Measurements from ENCODE around the gene MAGED1.
A peak's percentile ranks its signal among the peaks of the same experiment; 100 is the strongest.
"Not testable (repeated sequence)": the region's sequence is repeated elsewhere in the genome, so short reads cannot be mapped to it uniquely, and the experiment has no call there.

The MAGED1 gene

DNA sequence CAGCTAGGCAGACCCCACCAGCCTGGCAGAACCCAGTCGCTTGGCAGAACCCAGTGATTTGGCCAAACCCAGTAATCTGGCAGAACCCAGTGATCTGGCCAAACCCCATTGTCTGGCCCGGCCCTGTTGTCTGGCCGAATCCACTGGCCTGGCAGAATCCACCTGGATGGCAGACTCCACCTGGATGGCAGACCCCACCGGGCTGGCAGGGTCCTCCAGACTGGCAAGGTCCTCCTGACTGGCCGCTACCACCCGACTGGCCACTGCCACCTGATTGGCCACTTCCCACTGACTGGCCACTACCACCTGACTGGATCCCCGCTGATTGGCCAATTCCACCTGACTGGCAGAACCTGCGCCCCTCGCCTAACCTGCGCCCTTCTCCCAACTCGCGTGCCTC is 3.2 kb downstream of the MAGED1 start:
- no peaks in the 10 kb centered on the region for H3K27me3 ChIP-seq (ENCODE audit: insufficient read depth, low read length, poor library complexity)
- no peak for TF ChIP-seq EZH2 (IDR thresholded peaks at IDR 0.05; ENCODE audit: borderline replicate concordance, low read depth, low read length, severe bottlenecking)
- TF ChIP-seq, protein P1, sequence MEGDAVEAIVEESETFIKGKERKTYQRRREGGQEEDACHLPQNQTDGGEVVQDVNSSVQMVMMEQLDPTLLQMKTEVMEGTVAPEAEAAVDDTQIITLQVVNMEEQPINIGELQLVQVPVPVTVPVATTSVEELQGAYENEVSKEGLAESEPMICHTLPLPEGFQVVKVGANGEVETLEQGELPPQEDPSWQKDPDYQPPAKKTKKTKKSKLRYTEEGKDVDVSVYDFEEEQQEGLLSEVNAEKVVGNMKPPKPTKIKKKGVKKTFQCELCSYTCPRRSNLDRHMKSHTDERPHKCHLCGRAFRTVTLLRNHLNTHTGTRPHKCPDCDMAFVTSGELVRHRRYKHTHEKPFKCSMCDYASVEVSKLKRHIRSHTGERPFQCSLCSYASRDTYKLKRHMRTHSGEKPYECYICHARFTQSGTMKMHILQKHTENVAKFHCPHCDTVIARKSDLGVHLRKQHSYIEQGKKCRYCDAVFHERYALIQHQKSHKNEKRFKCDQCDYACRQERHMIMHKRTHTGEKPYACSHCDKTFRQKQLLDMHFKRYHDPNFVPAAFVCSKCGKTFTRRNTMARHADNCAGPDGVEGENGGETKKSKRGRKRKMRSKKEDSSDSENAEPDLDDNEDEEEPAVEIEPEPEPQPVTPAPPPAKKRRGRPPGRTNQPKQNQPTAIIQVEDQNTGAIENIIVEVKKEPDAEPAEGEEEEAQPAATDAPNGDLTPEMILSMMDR (IDR thresholded peaks at IDR 0.05; ENCODE audit: borderline replicate concordance, extremely low read depth, low read length, poor library complexity, severe bottlenecking): no peak
- no peak for ATAC-seq (ENCODE audit: insufficient read depth, low read depth)
- H2AFZ ChIP-seq (ENCODE audit: low read depth, low read length): no peak overlapping the region
- 0 out of 2 replicates have a peak overlapping the region, but pooled peaks have one; percentile 70 for H3K4me2 ChIP-seq (ENCODE audit: insufficient read depth, low read length)
- no peak for DNase-seq
- no peak overlapping the region for H3K9ac ChIP-seq (ENCODE audit: low read depth, low read length)
- no peaks in the 10 kb centered on the region for H4K20me1 ChIP-seq (ENCODE audit: insufficient read depth, low read length)
- no peak overlapping the region for H3K4me3 ChIP-seq (ENCODE audit: low read depth in 1 of 2, low read length in 2 of 2)
- peaks cover 37% of the 10 kb centered on the region for H3K79me2 ChIP-seq (ENCODE audit: insufficient read depth, low read length)
- H3K4me1 ChIP-seq (ENCODE audit: insufficient read depth, low read length): peaks cover 29% of the 10 kb centered on the region
- no peak overlapping the region for H3K27ac ChIP-seq (ENCODE audit: low read length)
- no peaks in the 10 kb centered on the region for H3K9me3 ChIP-seq (ENCODE audit: insufficient read depth, low read length, severe bottlenecking)
- peaks cover 55% of the 10 kb centered on the region for H3K36me3 ChIP-seq (ENCODE audit: insufficient read depth, low read length)

DNA sequence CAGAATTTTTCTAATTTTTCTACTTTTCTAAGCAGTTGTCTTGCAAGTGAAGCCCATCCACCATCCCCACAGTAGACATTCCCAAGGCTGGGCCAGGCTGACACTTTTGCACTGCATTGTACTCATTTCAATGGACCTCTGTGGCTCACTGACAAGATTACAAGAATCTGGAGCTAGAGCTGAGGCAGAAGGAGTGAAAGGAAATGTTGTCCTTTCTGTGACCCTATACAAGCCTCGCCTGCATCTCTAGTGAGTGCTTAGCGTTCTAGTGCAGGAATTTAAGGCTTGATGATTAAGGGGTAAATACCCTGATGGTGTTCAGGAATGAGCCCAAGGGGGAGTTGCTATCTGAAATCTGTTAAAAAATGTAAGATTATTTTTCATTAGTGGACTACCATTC is 6.3 kb downstream of the MAGED1 start:
- DNase-seq: no peak

DNA sequence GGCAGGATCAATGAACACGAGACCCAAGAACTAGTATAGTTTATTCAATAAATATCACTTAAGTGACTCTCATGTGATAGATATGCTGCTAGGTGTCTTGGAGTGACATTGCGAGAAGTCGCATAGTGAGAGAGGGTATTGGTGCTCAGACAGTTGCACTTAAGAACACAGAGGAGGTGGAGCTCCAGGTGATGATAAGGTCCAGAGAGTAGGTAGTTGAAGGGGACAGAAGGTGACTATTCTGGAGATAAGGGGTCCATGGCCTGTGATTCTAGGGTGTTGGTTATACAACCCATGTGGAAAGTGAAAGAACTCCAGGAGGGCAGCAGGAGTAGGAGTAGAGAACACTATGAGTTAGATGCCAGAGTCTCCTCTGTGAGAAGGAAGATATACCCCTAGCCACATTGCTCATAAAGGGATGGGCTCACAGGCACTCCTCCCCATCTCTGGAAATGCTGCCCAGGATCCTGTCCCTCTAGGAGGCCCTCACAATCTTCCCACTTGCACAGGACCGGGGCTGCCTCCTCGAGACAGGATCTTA is 9.2 kb downstream of the MAGED1 start:
- Histone ChIP-seq H3K9me3 (ENCODE audit: insufficient read depth, low read length, severe bottlenecking) (no peaks in the 10 kb centered on the region), H3K4me3 (ENCODE audit: low read depth in 1 of 2, low read length in 2 of 2) (no peak overlapping the region), H3K9ac (ENCODE audit: low read depth, low read length) (no peak overlapping the region), H2AFZ (ENCODE audit: low read depth, low read length) (no peak overlapping the region), H3K4me1 (ENCODE audit: insufficient read depth, low read length) (no peaks in the 10 kb centered on the region), H3K27me3 (ENCODE audit: insufficient read depth, low read length, poor library complexity) (no peaks in the 10 kb centered on the region), H3K27ac (ENCODE audit: low read length) (no peak overlapping the region), H3K36me3 (ENCODE audit: insufficient read depth, low read length) (peaks cover 44% of the 10 kb centered on the region), H3K79me2 (ENCODE audit: insufficient read depth, low read length) (no peaks in the 10 kb centered on the region), H3K4me2 (ENCODE audit: insufficient read depth, low read length) (no peak overlapping the region), H4K20me1 (ENCODE audit: insufficient read depth, low read length) (no peaks in the 10 kb centered on the region)
- no peak for DNase-seq
- no peak for TF ChIP-seq EZH2 (IDR thresholded peaks at IDR 0.05; ENCODE audit: borderline replicate concordance, low read depth, low read length, severe bottlenecking)
- TF ChIP-seq, protein P1 (IDR thresholded peaks at IDR 0.05; ENCODE audit: borderline replicate concordance, extremely low read depth, low read length, poor library complexity, severe bottlenecking): no peak
- ATAC-seq (ENCODE audit: insufficient read depth, low read depth): 0 out of 3 replicates have a peak, but pooled peaks have one; percentile 22

More for the DNA sequence above, 6.3 kb downstream of the MAGED1 start:
- Histone ChIP-seq H3K27me3 (ENCODE audit: insufficient read depth, low read length, poor library complexity) (no peaks in the 10 kb centered on the region), H3K4me3 (ENCODE audit: low read depth in 1 of 2, low read length in 2 of 2) (no peak overlapping the region), H3K79me2 (ENCODE audit: insufficient read depth, low read length) (peaks cover 21% of the 10 kb centered on the region), H3K9ac (ENCODE audit: low read depth, low read length) (no peak overlapping the region), H3K4me2 (ENCODE audit: insufficient read depth, low read length) (no peak overlapping the region), H4K20me1 (ENCODE audit: insufficient read depth, low read length) (no peaks in the 10 kb centered on the region), H3K9me3 (ENCODE audit: insufficient read depth, low read length, severe bottlenecking) (no peaks in the 10 kb centered on the region), H3K36me3 (ENCODE audit: insufficient read depth, low read length) (peaks cover 68% of the 10 kb centered on the region), H3K4me1 (ENCODE audit: insufficient read depth, low read length) (peaks cover 16% of the 10 kb centered on the region), H2AFZ (ENCODE audit: low read depth, low read length) (no peak overlapping the region), H3K27ac (ENCODE audit: low read length) (no peak overlapping the region)
- no peak for TF ChIP-seq EZH2 (IDR thresholded peaks at IDR 0.05; ENCODE audit: borderline replicate concordance, low read depth, low read length, severe bottlenecking)
- TF ChIP-seq, protein P1 (IDR thresholded peaks at IDR 0.05; ENCODE audit: borderline replicate concordance, extremely low read depth, low read length, poor library complexity, severe bottlenecking): no peak
- no peak for ATAC-seq (ENCODE audit: insufficient read depth, low read depth)

DNA sequence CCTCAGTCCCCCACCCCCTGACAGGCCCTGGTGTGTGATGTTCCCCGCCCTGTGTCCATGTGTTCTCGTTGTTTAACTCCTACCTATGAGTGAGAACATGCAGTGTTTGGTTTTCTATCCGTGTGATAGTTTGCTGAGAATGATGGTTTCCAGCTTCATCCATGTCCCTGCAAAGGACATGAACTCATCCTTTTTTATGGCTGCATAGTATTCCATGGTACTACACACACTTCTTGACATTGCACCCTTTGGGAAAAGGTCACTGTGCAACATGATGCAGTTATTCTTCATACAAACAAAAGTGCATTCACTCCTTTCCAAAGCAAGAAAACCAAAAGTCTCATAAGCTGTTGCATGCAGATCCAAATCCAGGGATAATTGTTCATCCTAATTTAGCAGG is 11.7 kb downstream of the MAGED1 start:
- not testable (repeated sequence) for H3K9me3 ChIP-seq (ENCODE audit: insufficient read depth, low read length, severe bottlenecking); H3K4me3 ChIP-seq (ENCODE audit: low read depth in 1 of 2, low read length in 2 of 2); H3K79me2 ChIP-seq (ENCODE audit: insufficient read depth, low read length); H3K4me1 ChIP-seq (ENCODE audit: insufficient read depth, low read length); DNase-seq; H3K4me2 ChIP-seq (ENCODE audit: insufficient read depth, low read length); H3K27me3 ChIP-seq (ENCODE audit: insufficient read depth, low read length, poor library complexity); H3K27ac ChIP-seq (ENCODE audit: low read length); ATAC-seq (ENCODE audit: insufficient read depth, low read depth); H3K9ac ChIP-seq (ENCODE audit: low read depth, low read length); H4K20me1 ChIP-seq (ENCODE audit: insufficient read depth, low read length); H2AFZ ChIP-seq (ENCODE audit: low read depth, low read length)
- H3K36me3 ChIP-seq (ENCODE audit: insufficient read depth, low read length): peaks cover 23% of the 10 kb centered on the region

Data from DND-41 (cell line).